Gastroesophageal sphincter (tissue), 3 donors: ENCODE measurements around the gene MLN.

Source experiments
- CTCF ChIP-seq, 4 experiments: fragments of 200-600 bp in 2 of 4; fragments of 450-650 bp in 2 of 4; sonication (generic) in 1 of 4; IDR thresholded peaks; one replicate each; pipeline ENCODE4 v1.5.1; 2017 to 2019; ENCODE audit warnings: antibody characterized with exemption in 4 of 4, mild to moderate bottlenecking in 2 of 4, moderate library complexity in 2 of 4
- EP300 ChIP-seq: sonication (generic); formaldehyde crosslinking; IDR thresholded peaks from one replicate; pipeline ENCODE4 v1.6.1; 2017; ENCODE audit warnings: antibody characterized with exemption, mild to moderate bottlenecking
- POLR2A ChIP-seq, 2 donors: fragments of 450-650 bp; IDR thresholded peaks; one replicate each; pipeline ENCODE4 v1.6.1; 2017; ENCODE audit warnings: antibody characterized with exemption in 2 of 2, mild to moderate bottlenecking in 2 of 2, moderate library complexity in 1 of 2

GRCh38 chr6:33778444-33779121, 25.2 kb downstream of the MLN start:
- TF ChIP-seq EP300 (no peak), POLR2A (IDR thresholded peaks at IDR 0.05) (no peak), CTCF (IDR thresholded peaks at IDR 0.05) (no peak)
